HepG2 (cell line): ENCODE data around the gene FILIP1. TPM values are rescaled to one million over a fixed set of nuclear protein-coding genes. Genes with fewer than 3 reads are reported as not detected.

Experiments used
- ARNT2 ChIP-seq: sonication (generic); formaldehyde crosslinking; IDR thresholded peaks from 2 replicates; pipeline ENCODE4 v1.8.0; 2022; ENCODE audit warnings: mild to moderate bottlenecking, low read depth, missing genetic modification reagents, moderate library complexity
- NR2F1 ChIP-seq, 2 experiments: fragments of 450-650 bp in 1 of 2; formaldehyde crosslinking in 1 of 2; IDR thresholded peaks; 2 replicates each; pipeline versions ENCODE4 v1.5.0 to v1.6.1; 2016 to 2020; ENCODE audit warnings: mild to moderate bottlenecking in 1 of 2, missing compliant biosample characterization in 1 of 2, missing genetic modification reagents in 1 of 2, moderate library complexity in 1 of 2
- ONECUT2 ChIP-seq: sonication (generic); formaldehyde crosslinking; IDR thresholded peaks from 2 replicates; pipeline ENCODE4 v1.4.0; 2020; ENCODE audit warnings: missing genetic modification reagents
- RAD21 ChIP-seq: fragments of 450-650 bp; formaldehyde crosslinking; IDR thresholded peaks from 2 replicates; pipeline ENCODE4 v1.5.0; 2020; ENCODE audit warnings: mild to moderate bottlenecking
- RXRA ChIP-seq: sonication (generic); formaldehyde crosslinking; IDR thresholded peaks from 2 replicates; pipeline ENCODE4 v1.5.1; 2020; ENCODE audit warnings: missing genetic modification reagents
- ZBTB1 ChIP-seq: sonication (generic); formaldehyde crosslinking; IDR thresholded peaks from 2 replicates; pipeline ENCODE4 v1.4.0; 2020; ENCODE audit warnings: missing genetic modification reagents, borderline replicate concordance
- ZBTB42 ChIP-seq: sonication (generic); formaldehyde crosslinking; IDR thresholded peaks from 2 replicates; pipeline ENCODE4 v1.5.0; 2020; ENCODE audit warnings: mild to moderate bottlenecking, missing genetic modification reagents
- ZIK1 ChIP-seq: sonication (generic); formaldehyde crosslinking; IDR thresholded peaks from 2 replicates; pipeline ENCODE4 v1.5.0; 2020; ENCODE audit warnings: mild to moderate bottlenecking, low read depth, missing genetic modification reagents, borderline replicate concordance
- ZKSCAN5 ChIP-seq: sonication (generic); formaldehyde crosslinking; IDR thresholded peaks from 2 replicates; pipeline ENCODE4 v1.5.1; 2020; ENCODE audit warnings: mild to moderate bottlenecking, missing genetic modification reagents
- ZMYM4 ChIP-seq: sonication (generic); formaldehyde crosslinking; IDR thresholded peaks from 2 replicates; pipeline ENCODE4 v1.8.1; 2023; ENCODE audit warnings: mild to moderate bottlenecking, missing genetic modification reagents
- ZNF138 ChIP-seq: sonication (generic); formaldehyde crosslinking; IDR thresholded peaks from 2 replicates; pipeline ENCODE4 v1.5.0; 2020; ENCODE audit warnings: mild to moderate bottlenecking, low read depth, missing genetic modification reagents
- ZNF260 ChIP-seq: sonication (generic); formaldehyde crosslinking; IDR thresholded peaks from 2 replicates; pipeline ENCODE4 v1.4.0; 2020; ENCODE audit warnings: missing genetic modification reagents, low read depth, mild to moderate bottlenecking, borderline replicate concordance
- ZNF441 ChIP-seq: sonication (generic); formaldehyde crosslinking; IDR thresholded peaks from 2 replicates; pipeline ENCODE4 v1.7.0; 2021; ENCODE audit warnings: missing genetic modification reagents, borderline replicate concordance
- ZNF567 ChIP-seq: sonication (generic); formaldehyde crosslinking; IDR thresholded peaks from 2 replicates; pipeline ENCODE4 v1.8.1; 2023; ENCODE audit warnings: mild to moderate bottlenecking, missing genetic modification reagents, borderline replicate concordance
- ZNF780A ChIP-seq: sonication (generic); formaldehyde crosslinking; IDR thresholded peaks from 2 replicates; pipeline ENCODE4 v1.8.0; 2022; ENCODE audit warnings: mild to moderate bottlenecking, missing genetic modification reagents, moderate library complexity
- polyA plus RNA-seq, 8 experiments: library from polyadenylated mRNA; depleted of rRNA in 3 of 8; stranded (reverse) in 7 of 8; unstranded in 1 of 8; fragments of >200 nt; fragmentation: Illumina TruSeq in 4 of 8; extraction: Trizol in 4 of 8; gene quantifications; 2 replicates each; pipeline versions ENCODE4 v1.2.1 to v1.2.3, GENCODE V29; 2011 to 2016; ENCODE audit warnings: low read depth in 4 of 8, missing spikeins in 1 of 8, mixed read lengths in 1 of 8; ENCODE audit not compliant: insufficient read depth in 1 of 8
- total RNA-seq, 5 experiments: library from RNA; depleted of rRNA; stranded (reverse); fragments of >200 nt; fragmentation: Illumina TruSeq; extraction: Trizol; gene quantifications; 2 replicates each; pipeline ENCODE4 v1.2.3, GENCODE V29; 2016; ENCODE audit warnings: low read depth in 1 of 5
- TF ChIP-seq, protein P1 (sequence below): sonication (generic); formaldehyde crosslinking; IDR thresholded peaks from 2 replicates; pipeline ENCODE4 v1.4.0; 2020; ENCODE audit warnings: mild to moderate bottlenecking, missing genetic modification reagents
- TF ChIP-seq, protein P2 (sequence below): IDR thresholded peaks from 2 replicates; pipeline ENCODE4 v1.4.0; 2020; ENCODE audit warnings: mild to moderate bottlenecking, missing genetic modification reagents

FILIP1 gene
- total and polyA plus RNA-seq, 2 of the 13 experiments (the other 11 are each of a cell fraction or from before 2014, with no cell fraction given), result not detected

DNA sequence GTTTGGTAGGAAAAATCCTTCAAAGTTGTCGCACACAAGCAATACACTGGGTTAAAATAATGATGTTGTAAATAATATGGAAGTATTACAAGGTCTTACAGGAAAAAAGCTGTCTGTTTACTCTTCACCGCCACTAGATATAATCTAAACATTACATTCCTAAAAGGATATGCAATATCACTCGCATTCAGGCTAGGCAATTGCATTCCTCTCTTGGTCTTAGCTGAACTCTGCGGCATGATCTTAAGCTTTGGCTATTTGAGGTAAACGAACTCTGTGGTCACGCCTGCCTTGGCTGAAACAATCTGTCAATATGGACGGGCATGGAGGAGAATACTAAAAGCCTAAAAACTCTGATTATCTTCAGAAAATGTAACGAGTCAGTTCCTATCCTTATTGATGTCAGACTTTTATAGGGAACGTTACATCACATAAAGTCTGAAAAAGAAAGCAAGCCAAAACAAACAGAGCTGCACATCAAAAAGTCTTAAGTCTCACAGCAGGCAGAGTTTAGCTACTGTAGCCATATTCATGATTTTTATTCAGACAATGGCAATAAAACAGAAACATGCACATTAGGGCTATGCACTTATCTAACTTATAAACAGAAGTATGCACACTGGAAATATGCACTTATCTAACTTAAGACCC lies 30.8 kb upstream of the FILIP1 start (continued):
- TF ChIP-seq NR2F1 (CRISPR knock-in tag; IDR thresholded peaks at IDR 0.05), result peak; percentile 73 to 97
- no peak for TF ChIP-seq ZNF441 (CRISPR knock-in tag)
- TF ChIP-seq, protein P1, sequence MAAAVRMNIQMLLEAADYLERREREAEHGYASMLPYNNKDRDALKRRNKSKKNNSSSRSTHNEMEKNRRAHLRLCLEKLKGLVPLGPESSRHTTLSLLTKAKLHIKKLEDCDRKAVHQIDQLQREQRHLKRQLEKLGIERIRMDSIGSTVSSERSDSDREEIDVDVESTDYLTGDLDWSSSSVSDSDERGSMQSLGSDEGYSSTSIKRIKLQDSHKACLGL, result no peak
- no peak for TF ChIP-seq ZIK1 (CRISPR knock-in tag)
- TF ChIP-seq ZNF260, result no peak
- TF ChIP-seq ZNF138 (CRISPR knock-in tag), result no peak
- no peak for TF ChIP-seq ZBTB42 (CRISPR knock-in tag)
- TF ChIP-seq ARNT2, result no peak
- peak; percentile 31; the same call in 1 of the 2 replicates for TF ChIP-seq ZMYM4 (CRISPR knock-in tag)
- peak; percentile 78; the same call in 1 of the 2 replicates for TF ChIP-seq RXRA
- TF ChIP-seq ZNF567 (CRISPR knock-in tag), result no peak
- no peak for TF ChIP-seq RAD21
- TF ChIP-seq ZBTB1 (CRISPR knock-in tag), result no peak
- TF ChIP-seq, protein P2, sequence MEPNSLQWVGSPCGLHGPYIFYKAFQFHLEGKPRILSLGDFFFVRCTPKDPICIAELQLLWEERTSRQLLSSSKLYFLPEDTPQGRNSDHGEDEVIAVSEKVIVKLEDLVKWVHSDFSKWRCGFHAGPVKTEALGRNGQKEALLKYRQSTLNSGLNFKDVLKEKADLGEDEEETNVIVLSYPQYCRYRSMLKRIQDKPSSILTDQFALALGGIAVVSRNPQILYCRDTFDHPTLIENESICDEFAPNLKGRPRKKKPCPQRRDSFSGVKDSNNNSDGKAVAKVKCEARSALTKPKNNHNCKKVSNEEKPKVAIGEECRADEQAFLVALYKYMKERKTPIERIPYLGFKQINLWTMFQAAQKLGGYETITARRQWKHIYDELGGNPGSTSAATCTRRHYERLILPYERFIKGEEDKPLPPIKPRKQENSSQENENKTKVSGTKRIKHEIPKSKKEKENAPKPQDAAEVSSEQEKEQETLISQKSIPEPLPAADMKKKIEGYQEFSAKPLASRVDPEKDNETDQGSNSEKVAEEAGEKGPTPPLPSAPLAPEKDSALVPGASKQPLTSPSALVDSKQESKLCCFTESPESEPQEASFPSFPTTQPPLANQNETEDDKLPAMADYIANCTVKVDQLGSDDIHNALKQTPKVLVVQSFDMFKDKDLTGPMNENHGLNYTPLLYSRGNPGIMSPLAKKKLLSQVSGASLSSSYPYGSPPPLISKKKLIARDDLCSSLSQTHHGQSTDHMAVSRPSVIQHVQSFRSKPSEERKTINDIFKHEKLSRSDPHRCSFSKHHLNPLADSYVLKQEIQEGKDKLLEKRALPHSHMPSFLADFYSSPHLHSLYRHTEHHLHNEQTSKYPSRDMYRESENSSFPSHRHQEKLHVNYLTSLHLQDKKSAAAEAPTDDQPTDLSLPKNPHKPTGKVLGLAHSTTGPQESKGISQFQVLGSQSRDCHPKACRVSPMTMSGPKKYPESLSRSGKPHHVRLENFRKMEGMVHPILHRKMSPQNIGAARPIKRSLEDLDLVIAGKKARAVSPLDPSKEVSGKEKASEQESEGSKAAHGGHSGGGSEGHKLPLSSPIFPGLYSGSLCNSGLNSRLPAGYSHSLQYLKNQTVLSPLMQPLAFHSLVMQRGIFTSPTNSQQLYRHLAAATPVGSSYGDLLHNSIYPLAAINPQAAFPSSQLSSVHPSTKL (CRISPR knock-in tag), result peak; percentile 98
- TF ChIP-seq ZNF780A (CRISPR knock-in tag), result no peak
- no peak for TF ChIP-seq ZKSCAN5
- peak; percentile 41; the same call in 1 of the 2 replicates for TF ChIP-seq ONECUT2 (CRISPR knock-in tag)
